ENCODE data around the gene FARP1. TPM values are rescaled to one million over a fixed set of nuclear protein-coding genes. Genes with fewer than 3 reads are reported as not detected.
A peak's percentile ranks its signal among the peaks of the same experiment; 100 is the strongest.

The FARP1 gene
- total and polyA plus RNA-seq, 10 of the 15 experiments (the other 5 are each of a cell fraction or from before 2014, with no cell fraction given), result 0.17 to 6.9 (median 0.68) TPM

DNA sequence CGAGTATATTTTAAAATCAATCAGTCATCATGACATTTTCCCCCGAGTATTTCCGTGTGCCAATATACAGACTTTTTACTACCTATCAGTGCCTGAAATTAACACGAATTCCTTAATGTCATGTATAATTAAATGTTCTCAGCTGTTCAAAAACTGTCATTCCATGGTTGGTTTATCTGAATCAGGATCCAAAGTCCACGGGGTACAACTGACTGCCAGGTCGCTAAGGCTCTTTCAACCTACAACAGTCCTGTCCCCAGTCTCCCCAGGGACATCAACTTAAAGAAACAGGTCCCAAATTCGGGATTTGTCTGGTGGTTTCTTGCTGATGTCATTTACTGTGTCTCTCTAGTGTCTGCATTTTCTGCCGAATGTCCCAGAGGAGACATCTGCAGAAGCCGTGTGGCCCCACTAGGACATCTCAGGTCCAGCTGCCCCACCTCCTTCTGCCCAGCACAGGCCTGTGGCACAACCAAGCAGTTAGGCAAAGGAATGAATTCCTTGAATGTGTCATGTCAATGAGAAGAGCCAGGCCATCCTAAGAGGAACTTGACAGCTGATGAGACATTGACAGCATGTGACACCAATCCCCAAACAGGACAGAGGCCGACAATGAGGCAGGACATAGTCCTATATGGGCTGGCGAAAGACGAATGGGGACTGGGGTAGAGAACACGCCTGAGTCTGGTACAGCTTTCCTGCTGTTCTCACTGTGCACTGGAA lies 324.5 kb downstream of the FARP1 start (continued):
- TF ChIP-seq CUX1 (IDR thresholded peaks at IDR 0.05; ENCODE audit: insufficient replicate concordance, low read depth, low read length), result no peak
- TF ChIP-seq ZNF384 (IDR thresholded peaks at IDR 0.05; ENCODE audit: borderline replicate concordance, low read depth, low read length), result no peak
- no peak for TF ChIP-seq HDGF (IDR thresholded peaks at IDR 0.05)

GRCh38 chr13:98468361-98468760 lies 325.5 kb downstream of the FARP1 start:
- ChIA-PET POLR2A (interaction anchor here (0.6 kb wide), 1 partner anchor 120 kb away, joined by 8 read pairs; no protein-coding TSS in a partner anchor), SMC1A (ENCODE audit: uncharacterized antibody, unreplicated experiment) (interaction anchor here (0.9 to 2.4 kb wide), 3 partner anchors 14 to 185 kb away, joined by 3 to 13 read pairs (median 6); no protein-coding TSS in a partner anchor)
- intact Hi-C loops (cut with micrococcal nuclease; ENCODE audit: unreplicated experiment), result loop anchor here (5.0 kb wide), 1 partner anchor 184 kb away; no protein-coding TSS in a partner anchor
- TF ChIP-seq, protein P1, sequence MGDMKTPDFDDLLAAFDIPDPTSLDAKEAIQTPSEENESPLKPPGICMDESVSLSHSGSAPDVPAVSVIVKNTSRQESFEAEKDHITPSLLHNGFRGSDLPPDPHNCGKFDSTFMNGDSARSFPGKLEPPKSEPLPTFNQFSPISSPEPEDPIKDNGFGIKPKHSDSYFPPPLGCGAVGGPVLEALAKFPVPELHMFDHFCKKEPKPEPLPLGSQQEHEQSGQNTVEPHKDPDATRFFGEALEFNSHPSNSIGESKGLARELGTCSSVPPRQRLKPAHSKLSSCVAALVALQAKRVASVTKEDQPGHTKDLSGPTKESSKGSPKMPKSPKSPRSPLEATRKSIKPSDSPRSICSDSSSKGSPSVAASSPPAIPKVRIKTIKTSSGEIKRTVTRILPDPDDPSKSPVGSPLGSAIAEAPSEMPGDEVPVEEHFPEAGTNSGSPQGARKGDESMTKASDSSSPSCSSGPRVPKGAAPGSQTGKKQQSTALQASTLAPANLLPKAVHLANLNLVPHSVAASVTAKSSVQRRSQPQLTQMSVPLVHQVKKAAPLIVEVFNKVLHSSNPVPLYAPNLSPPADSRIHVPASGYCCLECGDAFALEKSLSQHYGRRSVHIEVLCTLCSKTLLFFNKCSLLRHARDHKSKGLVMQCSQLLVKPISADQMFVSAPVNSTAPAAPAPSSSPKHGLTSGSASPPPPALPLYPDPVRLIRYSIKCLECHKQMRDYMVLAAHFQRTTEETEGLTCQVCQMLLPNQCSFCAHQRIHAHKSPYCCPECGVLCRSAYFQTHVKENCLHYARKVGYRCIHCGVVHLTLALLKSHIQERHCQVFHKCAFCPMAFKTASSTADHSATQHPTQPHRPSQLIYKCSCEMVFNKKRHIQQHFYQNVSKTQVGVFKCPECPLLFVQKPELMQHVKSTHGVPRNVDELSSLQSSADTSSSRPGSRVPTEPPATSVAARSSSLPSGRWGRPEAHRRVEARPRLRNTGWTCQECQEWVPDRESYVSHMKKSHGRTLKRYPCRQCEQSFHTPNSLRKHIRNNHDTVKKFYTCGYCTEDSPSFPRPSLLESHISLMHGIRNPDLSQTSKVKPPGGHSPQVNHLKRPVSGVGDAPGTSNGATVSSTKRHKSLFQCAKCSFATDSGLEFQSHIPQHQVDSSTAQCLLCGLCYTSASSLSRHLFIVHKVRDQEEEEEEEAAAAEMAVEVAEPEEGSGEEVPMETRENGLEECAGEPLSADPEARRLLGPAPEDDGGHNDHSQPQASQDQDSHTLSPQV (IDR thresholded peaks at IDR 0.05), result no peak
- TF ChIP-seq SMC3 (IDR thresholded peaks at IDR 0.05; ENCODE audit: borderline replicate concordance, low read length), result peak; percentile 16; the same call in 1 of the 2 replicates
- TF ChIP-seq RAD51 (IDR thresholded peaks at IDR 0.05), result no peak
- TF ChIP-seq NR2C2 (IDR thresholded peaks at IDR 0.05; ENCODE audit: borderline replicate concordance, control insufficient read depth, insufficient read length, low read depth), result no peak

More at GRCh38 chr13:98468361-98468760, 325.5 kb downstream of the FARP1 start:
- no peak overlapping the region for H3K9ac ChIP-seq (ENCODE audit: control insufficient read depth, insufficient read depth, low read length)
- no peaks in the 10 kb centered on the region for H3K27me3 ChIP-seq (replicated peaks in 1 of 2; ENCODE audit: control insufficient read depth in 2 of 2, insufficient read depth in 2 of 2, low read length in 1 of 2)
- in situ Hi-C loops (cut with MboI), result no loop called here
- H3K4me1 ChIP-seq (ENCODE audit: control insufficient read depth, insufficient read depth, low read length), result no peaks in the 10 kb centered on the region
- no peaks in the 10 kb centered on the region; the same call in 1 of the 2 replicates for H3K79me2 ChIP-seq (ENCODE audit: control insufficient read depth, insufficient read depth, low read length)
- H3K27ac ChIP-seq (ENCODE audit: control insufficient read depth, insufficient read depth), result no peak overlapping the region
- WGBS (ENCODE audit: insufficient coverage, insufficient replicate concordance, low lambda C conversion rate, missing lambda C conversion rate), result 95% methylated on average over 3 of the region's 3 CpGs
- no peaks in the 10 kb centered on the region for H3K9me3 ChIP-seq (replicated peaks; ENCODE audit: control insufficient read depth, insufficient read depth, low read length)
- CTCF ChIA-PET, result interaction anchor here (0.6 to 6.5 kb wide), 3 partner anchors 23 to 520 kb away, joined by 3 to 54 read pairs (median 9); no protein-coding TSS in a partner anchor
- peaks cover 31 to 58% of the 10 kb centered on the region in 2 experiments for H3K36me3 ChIP-seq (ENCODE audit: control insufficient read depth in 2 of 2, insufficient read depth in 2 of 2, low read length in 1 of 2)
- ATAC-seq (peak; percentile 52), DNase-seq (ENCODE audit: low read depth, low spot score) (no peak), FAIRE-seq (no peak)
- no peaks in the 10 kb centered on the region; the same call in 1 of the 2 replicates for H4K20me1 ChIP-seq (ENCODE audit: control insufficient read depth, insufficient read depth)
- BruUV-seq (replicated peaks), result no TSS peak
- H3K4me3 ChIP-seq, result no peak overlapping the region
- H3K4me2 ChIP-seq (ENCODE audit: control insufficient read depth, insufficient read depth), result no peak overlapping the region
- H2AFZ ChIP-seq (ENCODE audit: control insufficient read depth, low read depth, low read length), result no peak overlapping the region
- RAD21 ChIA-PET (ENCODE audit: unreplicated experiment), result interaction anchor here (0.5 to 1.3 kb wide), 4 partner anchors 86 to 375 kb away, joined by 3 to 4 read pairs (median 3); no protein-coding TSS in a partner anchor
